GM12801 (cell line): ENCODE data around the gene RASSF4.

Experiments
- CTCF ChIP-seq: IDR thresholded peaks from one replicate; pipeline ENCODE4 v1.5.1; 2011; ENCODE audit warnings: control low read depth; ENCODE audit not compliant: insufficient read length; ENCODE audit errors: extremely low read depth

RASSF4 gene

DNA sequence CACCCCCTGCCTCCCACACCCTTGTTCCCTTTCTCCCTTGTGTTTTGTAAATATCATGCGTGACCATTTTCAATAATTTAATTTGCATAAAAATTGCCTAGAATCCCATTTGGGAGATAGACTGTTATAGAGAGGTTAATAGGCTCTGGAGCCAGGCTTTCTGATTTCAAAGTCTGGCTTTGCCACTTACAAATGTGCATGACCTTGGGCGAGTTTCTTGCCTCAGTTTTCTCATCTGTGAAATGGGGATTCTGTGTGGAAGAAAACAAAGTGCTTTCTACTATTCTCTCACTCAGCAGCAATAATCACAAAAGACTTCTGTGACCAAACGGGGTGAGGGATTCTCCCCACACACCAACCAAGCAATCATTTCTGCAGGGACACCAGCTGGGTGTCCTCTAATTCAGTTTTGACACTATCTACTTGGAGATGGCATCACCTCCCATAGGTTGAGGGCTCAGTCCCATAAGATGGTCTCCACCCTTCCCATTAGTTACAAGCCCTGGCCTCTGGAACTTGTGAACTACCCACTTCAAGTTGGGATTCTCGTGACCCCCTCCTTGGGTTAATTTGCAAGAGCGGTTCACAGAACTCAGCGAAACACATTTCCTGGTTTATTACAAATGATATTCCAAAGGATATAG lies 37.6 kb downstream of the RASSF4 start:
- TF ChIP-seq CTCF: no peak

DNA sequence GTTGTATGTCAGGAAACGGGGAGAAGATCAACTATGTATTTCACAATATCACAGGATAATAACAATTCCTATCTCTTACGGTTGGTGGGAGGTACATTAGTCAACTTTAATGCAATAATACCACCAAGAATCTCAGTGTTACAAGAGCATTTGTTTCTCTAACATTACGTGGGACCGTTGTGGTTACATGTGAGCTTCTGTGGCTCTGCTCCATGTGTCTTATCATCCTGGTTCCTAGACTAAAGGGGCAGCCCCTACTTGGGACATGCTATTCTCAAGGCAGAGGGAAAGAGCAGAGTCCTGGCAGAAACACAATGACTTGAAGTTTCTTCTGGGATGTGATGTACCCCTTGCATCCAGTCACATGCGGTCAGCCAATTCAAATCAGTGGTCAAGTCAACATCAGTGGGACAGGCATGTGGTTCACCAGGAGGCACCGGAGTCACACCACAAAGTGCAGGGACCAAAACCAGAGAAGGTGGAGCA lies 38.6 kb downstream of the RASSF4 start:
- TF ChIP-seq CTCF: no peak

DNA sequence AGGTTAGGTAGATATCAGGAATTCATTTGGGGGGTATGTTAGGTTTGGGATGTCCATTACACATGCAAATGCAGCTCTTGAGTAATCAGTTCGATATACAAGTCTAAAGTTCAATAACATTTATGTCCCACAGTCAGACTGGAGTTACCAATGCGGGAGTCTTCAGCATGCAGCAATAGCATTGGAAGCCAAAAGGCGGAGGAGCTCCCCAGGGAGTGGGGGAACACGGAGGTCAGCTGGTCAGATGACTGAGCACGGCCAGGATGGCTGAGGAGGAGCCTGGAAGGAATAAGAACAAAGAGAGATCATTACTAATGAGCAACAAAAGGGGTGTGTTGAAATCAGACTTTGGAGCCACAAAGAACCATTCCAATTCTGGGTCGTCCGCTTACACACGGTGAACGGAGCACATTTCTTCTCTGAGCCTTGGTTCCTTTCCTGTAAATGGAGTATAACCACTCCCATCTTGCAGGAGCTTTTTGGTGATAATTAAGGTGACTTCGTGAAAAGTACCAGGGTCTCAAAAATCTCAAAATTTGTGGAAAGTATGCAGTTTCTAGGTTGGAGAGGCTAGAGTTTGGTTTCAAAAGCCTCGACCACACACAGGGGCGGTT lies 40.6 kb downstream of the RASSF4 start:
- no peak for TF ChIP-seq CTCF

DNA sequence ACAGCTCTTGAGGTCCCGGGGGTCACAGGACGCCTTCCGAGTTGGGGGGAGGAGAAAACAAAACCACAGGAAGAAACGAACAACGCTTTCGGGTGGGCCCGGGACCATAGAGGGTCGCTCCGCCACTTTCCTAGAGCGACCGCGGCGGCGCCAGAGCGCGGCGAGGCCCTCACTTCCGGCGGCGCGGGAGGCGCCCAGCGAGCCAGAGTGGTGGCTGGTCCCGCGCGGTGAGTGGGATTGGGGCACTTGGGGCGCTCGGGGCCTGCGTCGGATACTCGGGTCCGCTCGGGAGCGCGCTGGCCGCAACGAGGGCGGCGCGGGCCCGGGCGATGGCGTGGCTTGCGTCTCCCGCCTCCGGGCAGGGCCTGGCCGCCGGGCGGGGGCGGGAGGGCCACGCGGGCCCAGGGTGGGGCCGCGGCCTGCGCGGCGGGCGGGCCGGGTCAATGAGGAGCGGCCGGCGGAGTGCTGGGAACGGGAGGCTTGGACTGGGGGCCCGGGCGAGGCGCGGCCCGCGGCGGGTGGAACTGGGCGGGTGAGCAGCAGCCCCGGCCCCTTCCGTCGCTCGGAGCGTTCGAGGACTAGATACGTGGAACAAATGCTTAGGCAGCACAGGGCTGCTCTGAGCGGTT lies 41.3 kb downstream of the RASSF4 start, which contains the start of gene ZNF22:
TSS of gene ZNF22 (plus strand) at position 172 of the 629 bp plus-strand sequence. CDS start 2,446 bp downstream, outside the sequence.
- TF ChIP-seq CTCF: no peak

- no peak for TF ChIP-seq CTCF
These were observed 42.0 kb downstream of the RASSF4 start for GRCh38 chr10:45001381-45002148.

- TF ChIP-seq CTCF: no peak
These were observed 43.9 kb downstream of the RASSF4 start for GRCh38 chr10:45003432-45004000.

DNA sequence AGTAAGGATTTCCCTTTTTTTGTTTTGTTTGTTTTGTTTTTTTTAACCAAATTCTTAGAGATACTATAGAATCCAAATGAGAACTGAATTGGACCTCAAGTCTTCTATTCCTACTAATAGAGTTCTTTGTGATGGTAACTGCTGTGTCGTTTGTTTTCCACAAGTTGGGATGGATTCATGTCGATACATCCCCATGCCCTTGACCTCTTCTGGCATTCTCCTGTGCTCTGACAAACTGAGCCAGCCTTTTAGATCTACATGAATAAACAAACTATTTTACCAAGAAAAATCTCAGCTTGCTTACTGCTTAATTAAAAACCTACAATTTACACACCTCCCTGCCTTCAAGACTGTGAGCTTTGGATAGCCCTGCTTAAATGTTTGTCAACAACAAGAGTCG lies 45.1 kb downstream of the RASSF4 start:
- TF ChIP-seq CTCF: no peak
